ENCODE results near the gene CASKIN1. TPM values are rescaled to one million over a fixed set of nuclear protein-coding genes. Genes with fewer than 3 reads are reported as not detected.
A peak's percentile ranks its signal among the peaks of the same experiment; 100 is the strongest.

Gene CASKIN1
- total and polyA plus RNA-seq, 2 experiments from 2014 or later: 1.0 to 6.2 TPM

GRCh38 chr16:2170587-2171435, 25.6 kb downstream of the CASKIN1 start:
- Mint-ChIP-seq H3K27ac (no peak overlapping the region), H3K36me3 (ENCODE audit: low read depth) (peaks cover 38% of the 10 kb centered on the region), H3K4me1 (peaks cover 2% of the 10 kb centered on the region; the same call in 2 of the 3 replicates), H3K4me3 (no peak overlapping the region), H3K27me3 (ENCODE audit: insufficient read depth, low read depth, poor library complexity) (peaks cover 12% of the 10 kb centered on the region), H3K9me3 (no peaks in the 10 kb centered on the region; the same call in 2 of the 3 replicates)
- H2AFZ ChIP-seq: no peak overlapping the region
- no peak overlapping the region for H3K4me2 ChIP-seq
- TF ChIP-seq ZNF331 (CRISPR knock-in tag; IDR thresholded peaks at IDR 0.05; ENCODE audit: low read depth) (no peak), JUNB (IDR thresholded peaks at IDR 0.05; ENCODE audit: unreplicated experiment) (no peak), ETS1 (IDR thresholded peaks at IDR 0.05) (no peak), ZNF114 (CRISPR knock-in tag; IDR thresholded peaks at IDR 0.05) (no peak), NANOG (IDR thresholded peaks at IDR 0.05; ENCODE audit: borderline replicate concordance) (no peak), POLR2AphosphoS5 (IDR thresholded peaks at IDR 0.05; ENCODE audit: low read depth) (no peak)
- H3K27me3 ChIP-seq (ENCODE audit: insufficient read depth): no peaks in the 10 kb centered on the region
- ATAC-seq (no peak), DNase-seq (ENCODE audit: low spot score) (no peak)
- no peak overlapping the region for H3K27ac ChIP-seq (ENCODE audit: low read depth)
- no peaks in the 10 kb centered on the region; the same call in none of the 2 replicates for H3K79me2 ChIP-seq (replicated peaks; ENCODE audit: insufficient read depth)
- H3K9me2 ChIP-seq (ENCODE audit: insufficient read depth): no peaks in the 10 kb centered on the region
- peaks cover 7% of the 10 kb centered on the region; the same call in 1 of the 2 replicates for H3F3A ChIP-seq (replicated peaks; ENCODE audit: low read depth)
- H4K20me1 ChIP-seq (replicated peaks; ENCODE audit: insufficient read depth): no peaks in the 10 kb centered on the region; the same call in 1 of the 2 replicates
- H3K4me1 ChIP-seq (ENCODE audit: insufficient read depth): no peaks in the 10 kb centered on the region
- peaks cover 4% of the 10 kb centered on the region; the same call in 1 of the 2 replicates for H3K36me3 ChIP-seq (ENCODE audit: insufficient read depth)
- no peak overlapping the region for H3K4me3 ChIP-seq

GRCh38 chr16:2170080-2170479, 26.3 kb downstream of the CASKIN1 start:
- no peaks in the 10 kb centered on the region; the same call in none of the 2 replicates for H3K79me2 ChIP-seq (replicated peaks; ENCODE audit: insufficient read depth)
- H3K9me2 ChIP-seq (ENCODE audit: insufficient read depth): no peaks in the 10 kb centered on the region
- no peaks in the 10 kb centered on the region for H3K4me1 ChIP-seq (ENCODE audit: insufficient read depth)
- no peaks in the 10 kb centered on the region; the same call in 1 of the 2 replicates for H4K20me1 ChIP-seq (replicated peaks; ENCODE audit: insufficient read depth)
- DNase-seq (ENCODE audit: low spot score): no peak
- Mint-ChIP-seq H3K27me3 (ENCODE audit: insufficient read depth, low read depth, poor library complexity) (peaks cover 11% of the 10 kb centered on the region), H3K9me3 (no peaks in the 10 kb centered on the region; the same call in 2 of the 3 replicates), H3K27ac (no peak overlapping the region), H3K4me3 (no peak overlapping the region), H3K4me1 (peaks cover 2% of the 10 kb centered on the region; the same call in 2 of the 3 replicates), H3K36me3 (ENCODE audit: low read depth) (peaks cover 36% of the 10 kb centered on the region)
- H3K4me2 ChIP-seq: no peak overlapping the region
- no peak overlapping the region for H2AFZ ChIP-seq
- ATAC-seq: no peak
- H3K4me3 ChIP-seq: no peak overlapping the region
- peaks cover 3% of the 10 kb centered on the region; the same call in 1 of the 2 replicates for H3F3A ChIP-seq (replicated peaks; ENCODE audit: low read depth)
- H3K36me3 ChIP-seq (ENCODE audit: insufficient read depth): peaks cover 4% of the 10 kb centered on the region; the same call in 1 of the 2 replicates
- H3K27ac ChIP-seq (ENCODE audit: low read depth): peak overlapping the region; percentile 72; the same call in 1 of the 2 replicates
- no peaks in the 10 kb centered on the region for H3K27me3 ChIP-seq (ENCODE audit: insufficient read depth)
- no peak for TF ChIP-seq ZNF462 (CRISPR knock-in tag; IDR thresholded peaks at IDR 0.05)
- no peak for TF ChIP-seq ETS1 (IDR thresholded peaks at IDR 0.05)
- TF ChIP-seq POLR2AphosphoS5 (IDR thresholded peaks at IDR 0.05; ENCODE audit: low read depth): no peak
- no peak for TF ChIP-seq EZH2phosphoT487 (IDR thresholded peaks at IDR 0.05; ENCODE audit: unreplicated experiment)

Measured in GM23338 (cell line).